Activated naive CD8-positive, alpha-beta T cell (primary cell): ENCODE measurements around the gene RREB1.

ENCODE experiments used
- H3K27ac Mint-ChIP-seq: one replicate; pipeline ENCODE4 v1.8.0; 2021; ENCODE audit warnings: mixed read lengths
- H3K27me3 Mint-ChIP-seq: one replicate; pipeline ENCODE4 v1.8.0; 2021; ENCODE audit warnings: mixed read lengths
- H3K36me3 Mint-ChIP-seq: one replicate; pipeline ENCODE4 v1.8.0; 2021; ENCODE audit warnings: mixed read lengths
- H3K4me1 Mint-ChIP-seq: one replicate; pipeline ENCODE4 v1.8.0; 2021; ENCODE audit warnings: low read depth, mixed read lengths
- H3K4me3 Mint-ChIP-seq: one replicate; pipeline ENCODE4 v1.8.0; 2021; ENCODE audit warnings: mild to moderate bottlenecking, mixed read lengths
- H3K9me3 Mint-ChIP-seq: one replicate; pipeline ENCODE4 v1.8.0; 2021; ENCODE audit warnings: low read depth, mixed read lengths

RREB1 gene

GRCh38 chr6:7142228-7142801 lies 34.6 kb downstream of the RREB1 start:
- H3K9me3 Mint-ChIP-seq, result no peaks in the 10 kb centered on the region
- peak overlapping the region; percentile 63 for H3K4me3 Mint-ChIP-seq
- no peaks in the 10 kb centered on the region for H3K27me3 Mint-ChIP-seq
- no peaks in the 10 kb centered on the region for H3K36me3 Mint-ChIP-seq
- H3K27ac Mint-ChIP-seq, result no peak overlapping the region
- peaks cover 74% of the 10 kb centered on the region for H3K4me1 Mint-ChIP-seq

- Mint-ChIP-seq H3K27me3 (no peaks in the 10 kb centered on the region), H3K27ac (peak overlapping the region; percentile 58), H3K4me3 (peak overlapping the region; percentile 51), H3K9me3 (no peaks in the 10 kb centered on the region), H3K4me1 (peaks cover 74% of the 10 kb centered on the region), H3K36me3 (no peaks in the 10 kb centered on the region)
These were observed 35.2 kb downstream of the RREB1 start for GRCh38 chr6:7142918-7143475.

- Mint-ChIP-seq H3K9me3 (no peaks in the 10 kb centered on the region), H3K4me3 (no peak overlapping the region), H3K36me3 (no peaks in the 10 kb centered on the region), H3K27me3 (no peaks in the 10 kb centered on the region), H3K27ac (peak overlapping the region; percentile 58), H3K4me1 (peaks cover 74% of the 10 kb centered on the region)
These were observed 35.8 kb downstream of the RREB1 start for GRCh38 chr6:7143476-7143974.

GRCh38 chr6:7144872-7145584 lies 37.3 kb downstream of the RREB1 start:
- no peaks in the 10 kb centered on the region for H3K27me3 Mint-ChIP-seq
- H3K4me3 Mint-ChIP-seq, result peak overlapping the region; percentile 17
- H3K9me3 Mint-ChIP-seq, result no peaks in the 10 kb centered on the region
- H3K4me1 Mint-ChIP-seq, result peaks cover 70% of the 10 kb centered on the region
- peak overlapping the region; percentile 95 for H3K27ac Mint-ChIP-seq
- no peaks in the 10 kb centered on the region for H3K36me3 Mint-ChIP-seq

GRCh38 chr6:7145585-7145884 lies 37.8 kb downstream of the RREB1 start:
- peak overlapping the region; percentile 95 for H3K27ac Mint-ChIP-seq
- no peaks in the 10 kb centered on the region for H3K27me3 Mint-ChIP-seq
- H3K36me3 Mint-ChIP-seq, result no peaks in the 10 kb centered on the region
- H3K4me3 Mint-ChIP-seq, result peak overlapping the region; percentile 17
- H3K9me3 Mint-ChIP-seq, result no peaks in the 10 kb centered on the region
- peaks cover 70% of the 10 kb centered on the region for H3K4me1 Mint-ChIP-seq

- peak overlapping the region; percentile 74 for H3K4me3 Mint-ChIP-seq
- no peaks in the 10 kb centered on the region for H3K27me3 Mint-ChIP-seq
- peak overlapping the region; percentile 95 for H3K27ac Mint-ChIP-seq
- H3K9me3 Mint-ChIP-seq, result no peaks in the 10 kb centered on the region
- H3K4me1 Mint-ChIP-seq, result peaks cover 73% of the 10 kb centered on the region
- no peaks in the 10 kb centered on the region for H3K36me3 Mint-ChIP-seq
These were observed 38.4 kb downstream of the RREB1 start for GRCh38 chr6:7145885-7146828.

GRCh38 chr6:7147051-7147671 lies 39.4 kb downstream of the RREB1 start:
- Mint-ChIP-seq H3K4me1 (peaks cover 80% of the 10 kb centered on the region), H3K4me3 (peak overlapping the region; percentile 74), H3K9me3 (no peaks in the 10 kb centered on the region), H3K27ac (peak overlapping the region; percentile 95), H3K27me3 (no peaks in the 10 kb centered on the region), H3K36me3 (no peaks in the 10 kb centered on the region)

- peak overlapping the region; percentile 95 for H3K27ac Mint-ChIP-seq
- no peaks in the 10 kb centered on the region for H3K36me3 Mint-ChIP-seq
- H3K9me3 Mint-ChIP-seq, result no peaks in the 10 kb centered on the region
- H3K27me3 Mint-ChIP-seq, result no peaks in the 10 kb centered on the region
- peak overlapping the region; percentile 74 for H3K4me3 Mint-ChIP-seq
- peaks cover 82% of the 10 kb centered on the region for H3K4me1 Mint-ChIP-seq
These were observed 40.5 kb downstream of the RREB1 start for GRCh38 chr6:7148100-7148822.

- Mint-ChIP-seq H3K9me3 (no peaks in the 10 kb centered on the region), H3K27ac (peak overlapping the region; percentile 64), H3K4me3 (no peak overlapping the region), H3K27me3 (no peaks in the 10 kb centered on the region), H3K36me3 (no peaks in the 10 kb centered on the region), H3K4me1 (peaks cover 89% of the 10 kb centered on the region)
These were observed 42.8 kb downstream of the RREB1 start for GRCh38 chr6:7150381-7151064.

- no peaks in the 10 kb centered on the region for H3K27me3 Mint-ChIP-seq
- no peaks in the 10 kb centered on the region for H3K9me3 Mint-ChIP-seq
- no peaks in the 10 kb centered on the region for H3K36me3 Mint-ChIP-seq
- peak overlapping the region; percentile 41 for H3K27ac Mint-ChIP-seq
- peaks cover 89% of the 10 kb centered on the region for H3K4me1 Mint-ChIP-seq
- no peak overlapping the region for H3K4me3 Mint-ChIP-seq
These were observed 43.6 kb downstream of the RREB1 start for GRCh38 chr6:7151381-7151780.

- Mint-ChIP-seq H3K4me1 (peaks cover 83% of the 10 kb centered on the region), H3K9me3 (no peaks in the 10 kb centered on the region), H3K27ac (peak overlapping the region; percentile 75), H3K36me3 (no peaks in the 10 kb centered on the region), H3K27me3 (no peaks in the 10 kb centered on the region), H3K4me3 (no peak overlapping the region)
These were observed 44.7 kb downstream of the RREB1 start for GRCh38 chr6:7152462-7152861.

GRCh38 chr6:7153789-7154188 lies 46.0 kb downstream of the RREB1 start:
- Mint-ChIP-seq H3K36me3 (peaks cover 2% of the 10 kb centered on the region), H3K9me3 (no peaks in the 10 kb centered on the region), H3K4me1 (peaks cover 82% of the 10 kb centered on the region), H3K27ac (peak overlapping the region; percentile 89), H3K27me3 (no peaks in the 10 kb centered on the region), H3K4me3 (peak overlapping the region; percentile 57)

- no peaks in the 10 kb centered on the region for H3K9me3 Mint-ChIP-seq
- H3K4me1 Mint-ChIP-seq, result peaks cover 82% of the 10 kb centered on the region
- peaks cover 2% of the 10 kb centered on the region for H3K36me3 Mint-ChIP-seq
- no peaks in the 10 kb centered on the region for H3K27me3 Mint-ChIP-seq
- H3K27ac Mint-ChIP-seq, result peak overlapping the region; percentile 89
- peak overlapping the region; percentile 57 for H3K4me3 Mint-ChIP-seq
These were observed 46.8 kb downstream of the RREB1 start for GRCh38 chr6:7154341-7155139.
